Measurements from ENCODE around the gene HPSE2.

The HPSE2 gene

GRCh38 chr10:98414578-98414931, 821.1 kb downstream of the HPSE2 start (continued):
- TF ChIP-seq PATZ1 (CRISPR knock-in tag; IDR thresholded peaks at IDR 0.05; ENCODE audit: borderline replicate concordance), result no peak
- TF ChIP-seq TSHZ2 (CRISPR knock-in tag; IDR thresholded peaks at IDR 0.05), result no peak
- no peak for TF ChIP-seq SNAI2 (CRISPR knock-in tag; IDR thresholded peaks at IDR 0.05)
- TF ChIP-seq ZFP3 (CRISPR knock-in tag; IDR thresholded peaks at IDR 0.05), result no peak
- no peak for TF ChIP-seq RARB (CRISPR knock-in tag; IDR thresholded peaks at IDR 0.05)

- no peak for TF ChIP-seq ZNF565 (CRISPR knock-in tag; conservative IDR thresholded peaks at IDR 0.05; ENCODE audit: low read depth)
- TF ChIP-seq ISL1 (CRISPR knock-in tag; IDR thresholded peaks at IDR 0.05), result no peak
- TF ChIP-seq ZFP30 (CRISPR knock-in tag; IDR thresholded peaks at IDR 0.05), result no peak
- no peak for TF ChIP-seq ZFP3 (CRISPR knock-in tag; IDR thresholded peaks at IDR 0.05)
- TF ChIP-seq ZNF8 (CRISPR knock-in tag; IDR thresholded peaks at IDR 0.05), result no peak
- no peak for TF ChIP-seq CSRNP3 (CRISPR knock-in tag; IDR thresholded peaks at IDR 0.05)
- no peak for TF ChIP-seq ZNF70 (CRISPR knock-in tag; IDR thresholded peaks at IDR 0.05)
- TF ChIP-seq TCF4 (CRISPR knock-in tag; IDR thresholded peaks at IDR 0.05; ENCODE audit: borderline replicate concordance), result no peak
- TF ChIP-seq ARNTL (CRISPR knock-in tag; IDR thresholded peaks at IDR 0.05; ENCODE audit: borderline replicate concordance, low read depth), result no peak
- no peak for ATAC-seq
Measured at GRCh38 chr10:98411768-98412167, 823.9 kb downstream of the HPSE2 start.

- no peak for ATAC-seq
- TF ChIP-seq PATZ1 (CRISPR knock-in tag; IDR thresholded peaks at IDR 0.05; ENCODE audit: borderline replicate concordance), result no peak
- no peak for TF ChIP-seq ZC3H10 (CRISPR knock-in tag; IDR thresholded peaks at IDR 0.05)
- no peak for TF ChIP-seq CSDC2 (CRISPR knock-in tag; IDR thresholded peaks at IDR 0.05)
- no peak for TF ChIP-seq GLIS3 (CRISPR knock-in tag; IDR thresholded peaks at IDR 0.05)
- no peak for TF ChIP-seq PPARA (CRISPR knock-in tag; IDR thresholded peaks at IDR 0.05; ENCODE audit: borderline replicate concordance)
- TF ChIP-seq POU6F1 (CRISPR knock-in tag; IDR thresholded peaks at IDR 0.05; ENCODE audit: borderline replicate concordance, low read depth), result no peak
- no peak for TF ChIP-seq ESRRG (CRISPR knock-in tag; IDR thresholded peaks at IDR 0.05)
- no peak for TF ChIP-seq BACH2 (CRISPR knock-in tag; IDR thresholded peaks at IDR 0.05; ENCODE audit: borderline replicate concordance)
- no peak for TF ChIP-seq OSR1 (CRISPR knock-in tag; IDR thresholded peaks at IDR 0.05)
- TF ChIP-seq ZFP3 (CRISPR knock-in tag; IDR thresholded peaks at IDR 0.05), result no peak
- TF ChIP-seq CSRNP3 (CRISPR knock-in tag; IDR thresholded peaks at IDR 0.05), result no peak
- TF ChIP-seq ISL1 (CRISPR knock-in tag; IDR thresholded peaks at IDR 0.05), result no peak
- no peak for TF ChIP-seq ZNF70 (CRISPR knock-in tag; IDR thresholded peaks at IDR 0.05)
- no peak for TF ChIP-seq TSHZ2 (CRISPR knock-in tag; IDR thresholded peaks at IDR 0.05)
Measured at GRCh38 chr10:98411166-98411565, 824.5 kb downstream of the HPSE2 start.
